Cardiac muscle cell (in vitro differentiated cells and primary cell): ENCODE results near the gene CYFIP2. TPM values are rescaled to one million over a fixed set of nuclear protein-coding genes. Genes with fewer than 3 reads are reported as not detected.

Experiments used
- DNase-seq, 2 donors: peaks; one replicate each; pipeline versions ENCODE4 v3.0.0 to v3.0.0-alpha.2; 2010 to 2017; ENCODE audit warnings: low read depth in 1 of 2, low spot score in 1 of 2
- H3K27ac ChIP-seq: fragments of 200-600 bp; sonication (generic); 2 replicates; pipeline ENCODE4 v1.5.1; 2016
- H3K27me3 ChIP-seq: fragments of 200-600 bp; sonication (generic); 2 replicates; pipeline ENCODE4 v1.6.0; 2016; ENCODE audit warnings: control low read depth
- H3K36me3 ChIP-seq: fragments of 200-600 bp; sonication (generic); 2 replicates; pipeline ENCODE4 v1.5.1; 2016; ENCODE audit warnings: control low read depth
- H3K4me1 ChIP-seq: fragments of 200-600 bp; sonication (generic); 2 replicates; pipeline ENCODE4 v1.8.1; 2017; ENCODE audit warnings: low read depth, mild to moderate bottlenecking, mixed run types
- H3K4me3 ChIP-seq: fragments of 200-600 bp; sonication (generic); 2 replicates; pipeline ENCODE4 v1.5.1; 2016; ENCODE audit warnings: mild to moderate bottlenecking
- H3K9me3 ChIP-seq: fragments of 200-600 bp; sonication (generic); 2 replicates; pipeline ENCODE4 v1.5.1; 2017; ENCODE audit warnings: low read depth, mild to moderate bottlenecking, control low read depth
- polyA plus RNA-seq: library from polyadenylated mRNA; unstranded; fragments of >200 nt; fragmentation: Nextera tagmentation; extraction: Ambion mirVana; gene quantifications from 2 replicates; pipeline ENCODE4 v1.2.1, GENCODE V29; 2016
- total RNA-seq: library from RNA; depleted of rRNA; stranded (reverse); fragments of >200 nt; gene quantifications from 2 replicates; pipeline ENCODE4 v1.2.3, GENCODE V29; 2016
- TF ChIP-seq, protein P1 (sequence below): IDR thresholded peaks from 2 replicates; pipeline ENCODE4 v1.5.1; 2012; ENCODE audit warnings: low read depth, mild to moderate bottlenecking, low read length

Gene CYFIP2
- total and polyA plus RNA-seq, 2 experiments from 2014 or later, result 126 to 299 TPM

DNA sequence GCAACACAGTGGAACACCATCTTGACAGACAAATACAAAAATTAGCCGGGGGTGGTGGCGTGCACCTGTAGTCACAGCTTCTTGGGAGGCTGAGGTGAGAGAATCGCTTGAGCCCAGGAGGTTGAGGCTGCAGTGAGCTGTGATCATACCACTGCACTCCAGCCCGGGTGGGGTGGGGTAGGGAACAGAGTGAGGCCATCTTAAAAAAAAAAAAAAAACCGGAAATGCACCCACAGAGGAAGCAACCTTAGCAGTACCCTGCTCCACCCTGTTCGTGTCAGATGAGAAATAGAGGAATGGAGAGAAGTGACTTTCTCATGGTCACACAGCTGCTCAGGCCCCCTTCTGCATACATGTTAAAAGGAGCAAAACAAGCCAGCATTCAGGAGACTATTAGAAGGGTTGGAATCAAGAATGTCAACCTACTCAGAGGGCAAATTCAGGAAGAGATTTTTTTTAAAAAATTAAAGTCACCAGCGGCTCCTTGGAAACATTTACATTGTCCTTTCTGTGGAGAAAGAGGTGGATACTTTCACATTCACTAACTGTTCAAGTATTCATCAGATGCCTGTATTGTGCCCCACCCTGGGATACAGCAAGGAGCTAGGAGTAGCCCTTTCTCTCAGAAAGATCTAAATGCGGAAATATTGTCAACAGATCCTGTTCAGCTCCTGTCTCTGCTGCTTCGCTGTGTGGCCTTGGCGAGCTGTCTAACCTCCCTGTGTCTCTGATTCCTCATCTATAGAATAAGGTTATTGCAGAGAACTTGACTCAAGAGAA, 41.0 kb downstream of the CYFIP2 start:
- Histone ChIP-seq H3K9me3 (no peaks in the 10 kb centered on the region), H3K36me3 (peaks cover 19% of the 10 kb centered on the region), H3K4me3 (no peak overlapping the region), H3K27ac (no peak overlapping the region), H3K4me1 (peaks cover 4% of the 10 kb centered on the region), H3K27me3 (no peaks in the 10 kb centered on the region)
- no peak for DNase-seq
- TF ChIP-seq, protein P1, sequence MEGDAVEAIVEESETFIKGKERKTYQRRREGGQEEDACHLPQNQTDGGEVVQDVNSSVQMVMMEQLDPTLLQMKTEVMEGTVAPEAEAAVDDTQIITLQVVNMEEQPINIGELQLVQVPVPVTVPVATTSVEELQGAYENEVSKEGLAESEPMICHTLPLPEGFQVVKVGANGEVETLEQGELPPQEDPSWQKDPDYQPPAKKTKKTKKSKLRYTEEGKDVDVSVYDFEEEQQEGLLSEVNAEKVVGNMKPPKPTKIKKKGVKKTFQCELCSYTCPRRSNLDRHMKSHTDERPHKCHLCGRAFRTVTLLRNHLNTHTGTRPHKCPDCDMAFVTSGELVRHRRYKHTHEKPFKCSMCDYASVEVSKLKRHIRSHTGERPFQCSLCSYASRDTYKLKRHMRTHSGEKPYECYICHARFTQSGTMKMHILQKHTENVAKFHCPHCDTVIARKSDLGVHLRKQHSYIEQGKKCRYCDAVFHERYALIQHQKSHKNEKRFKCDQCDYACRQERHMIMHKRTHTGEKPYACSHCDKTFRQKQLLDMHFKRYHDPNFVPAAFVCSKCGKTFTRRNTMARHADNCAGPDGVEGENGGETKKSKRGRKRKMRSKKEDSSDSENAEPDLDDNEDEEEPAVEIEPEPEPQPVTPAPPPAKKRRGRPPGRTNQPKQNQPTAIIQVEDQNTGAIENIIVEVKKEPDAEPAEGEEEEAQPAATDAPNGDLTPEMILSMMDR, result no peak

DNA sequence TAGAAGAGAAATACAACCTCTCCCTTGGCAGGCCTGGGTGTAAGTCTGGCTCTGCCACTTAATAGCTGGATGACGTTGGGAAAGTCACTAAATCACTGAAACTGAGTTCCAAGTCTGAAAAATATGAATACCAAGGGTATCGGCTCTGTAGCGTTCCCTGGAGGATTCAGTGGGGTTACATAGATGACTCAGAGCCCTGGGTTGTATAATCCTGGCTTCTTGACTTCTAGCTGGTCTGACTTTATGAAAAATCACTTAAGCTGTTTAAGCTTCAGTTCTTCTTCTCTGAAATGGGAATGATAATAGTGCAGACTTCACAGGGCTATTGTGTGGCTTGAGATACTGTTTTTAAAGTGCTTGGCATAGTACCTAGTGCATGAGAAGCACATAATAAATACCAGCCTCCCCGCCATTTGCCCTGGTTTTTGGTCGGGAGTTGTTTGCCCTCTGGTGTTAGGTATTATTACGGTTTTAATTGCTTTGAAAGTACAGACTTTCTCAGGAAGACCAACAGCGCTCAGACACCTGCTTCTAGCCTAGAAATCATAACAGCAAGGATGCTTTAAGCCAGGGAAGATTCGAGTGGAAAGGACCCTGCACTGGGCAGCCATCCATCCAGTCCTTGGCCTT, 43.0 kb downstream of the CYFIP2 start:
- no peak overlapping the region for H3K27ac ChIP-seq
- peaks cover 4% of the 10 kb centered on the region for H3K4me1 ChIP-seq
- H3K27me3 ChIP-seq, result no peaks in the 10 kb centered on the region
- H3K9me3 ChIP-seq, result no peaks in the 10 kb centered on the region
- no peak overlapping the region for H3K4me3 ChIP-seq
- H3K36me3 ChIP-seq, result peaks cover 8% of the 10 kb centered on the region
- peak in 1 of 2 donors; percentile 35 for DNase-seq
- TF ChIP-seq, protein P1, result peak; percentile 17

- H3K9me3 ChIP-seq, result no peaks in the 10 kb centered on the region
- H3K4me3 ChIP-seq, result no peak overlapping the region
- H3K27ac ChIP-seq, result no peak overlapping the region
- no peaks in the 10 kb centered on the region for H3K4me1 ChIP-seq
- peaks cover 6% of the 10 kb centered on the region for H3K36me3 ChIP-seq
- TF ChIP-seq, protein P1, result no peak
- no peaks in the 10 kb centered on the region for H3K27me3 ChIP-seq
- DNase-seq, result no peak
Measured at GRCh38 chr5:157309796-157310195, 43.9 kb downstream of the CYFIP2 start.

DNA sequence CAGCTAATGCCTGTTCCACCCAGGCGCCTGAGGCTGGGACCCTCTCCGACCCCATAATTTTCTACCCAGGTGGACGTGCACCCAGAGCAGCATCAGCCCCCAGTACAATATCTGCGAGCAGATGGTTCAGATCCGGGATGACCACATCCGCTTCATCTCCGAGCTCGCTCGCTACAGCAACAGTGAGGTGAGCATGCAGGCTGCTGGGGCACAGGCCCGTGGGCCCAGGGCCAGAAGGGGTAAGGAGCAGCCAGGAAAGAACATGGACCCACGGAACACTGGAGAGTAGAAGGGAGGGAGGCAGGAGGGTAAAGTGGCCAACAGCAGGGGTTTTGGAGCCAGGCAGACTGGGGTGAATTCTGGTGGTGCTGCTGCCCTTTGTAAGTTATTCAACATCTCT, 45.7 kb downstream of the CYFIP2 start:
- TF ChIP-seq, protein P1, result no peak
- H3K9me3 ChIP-seq, result no peaks in the 10 kb centered on the region

DNA sequence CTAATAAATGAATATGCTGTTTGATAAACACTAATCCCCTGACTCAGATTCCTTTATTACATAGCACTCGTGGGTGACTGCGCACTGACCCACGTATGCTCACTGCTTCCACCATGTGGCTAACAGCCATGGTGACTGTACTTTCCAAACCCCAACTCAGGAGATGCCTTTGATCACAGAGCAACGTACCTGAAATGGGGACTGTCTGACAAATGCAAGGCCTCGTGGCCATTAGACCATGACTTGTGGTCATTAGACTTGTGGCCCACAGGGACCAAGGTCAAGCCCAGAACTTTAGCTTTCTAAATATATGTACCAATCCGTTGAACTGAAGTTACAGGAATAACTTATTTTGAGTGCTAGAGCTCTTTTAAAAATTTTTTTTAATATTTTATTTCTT, 46.6 kb downstream of the CYFIP2 start:
- Histone ChIP-seq H3K9me3 (no peaks in the 10 kb centered on the region), H3K4me3 (no peak overlapping the region), H3K27me3 (no peaks in the 10 kb centered on the region), H3K4me1 (no peaks in the 10 kb centered on the region), H3K36me3 (peaks cover 23% of the 10 kb centered on the region), H3K27ac (no peak overlapping the region)
- peak; percentile 52 to 68 for DNase-seq
- TF ChIP-seq, protein P1, result peak; percentile 81

More for the DNA sequence above, 45.7 kb downstream of the CYFIP2 start:
- Histone ChIP-seq H3K4me1 (no peaks in the 10 kb centered on the region), H3K27me3 (no peaks in the 10 kb centered on the region), H3K36me3 (peaks cover 14% of the 10 kb centered on the region), H3K27ac (no peak overlapping the region), H3K4me3 (no peak overlapping the region)
- DNase-seq, result no peak
